ENCODE results near the gene GDPD2.
A peak's percentile ranks its signal among the peaks of the same experiment; 100 is the strongest.

GDPD2 gene

DNA sequence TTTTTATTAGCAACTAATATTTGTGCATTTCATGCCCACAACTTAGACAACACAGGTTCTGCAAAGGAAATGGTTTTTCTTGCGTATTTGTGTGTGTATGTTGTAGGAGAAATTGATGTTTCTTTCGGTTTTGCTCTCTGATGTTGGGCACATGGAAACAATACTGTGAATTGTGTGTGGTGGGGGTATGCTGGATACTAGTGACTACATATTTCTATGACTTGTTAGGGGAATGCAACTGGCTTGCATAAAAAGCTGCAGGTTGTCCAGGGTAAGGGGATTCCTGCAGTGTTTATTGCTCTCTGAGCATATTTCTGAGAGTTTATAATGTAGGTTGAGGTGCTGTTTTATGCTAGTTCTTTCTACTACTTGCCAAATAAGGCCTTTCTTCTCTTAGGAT is 33.1 kb downstream of the GDPD2 start:
- DNase-seq, result no peak
- in situ Hi-C loops (cut with MboI; ENCODE audit: low pct_unique_long_range_greater_than_20kb, low sequenced_read_pairs), result loop anchor here (10.0 kb wide), 1 partner anchor 99 kb away; no protein-coding TSS in a partner anchor

DNA sequence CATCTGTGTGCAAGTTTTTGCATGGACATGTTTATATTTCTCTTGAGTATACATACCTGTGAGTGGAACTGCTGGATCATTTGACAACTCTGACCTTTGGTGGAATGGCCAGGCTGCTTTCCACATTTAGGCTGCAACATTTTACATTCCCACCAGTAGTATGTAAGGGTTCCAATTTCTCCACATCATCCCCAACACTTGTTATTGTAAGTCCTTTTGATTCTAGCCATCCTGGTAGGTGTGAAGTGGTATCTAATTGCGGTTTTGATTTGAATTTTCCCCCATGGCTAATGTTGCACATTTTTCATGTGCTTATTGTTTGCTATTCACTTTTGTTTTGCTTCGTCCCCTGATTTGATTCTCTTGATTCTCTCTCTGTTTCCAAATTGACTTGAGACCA is 37.9 kb downstream of the GDPD2 start:
- in situ Hi-C loops (cut with MboI; ENCODE audit: low pct_unique_long_range_greater_than_20kb, low sequenced_read_pairs), result no loop called here

DNA sequence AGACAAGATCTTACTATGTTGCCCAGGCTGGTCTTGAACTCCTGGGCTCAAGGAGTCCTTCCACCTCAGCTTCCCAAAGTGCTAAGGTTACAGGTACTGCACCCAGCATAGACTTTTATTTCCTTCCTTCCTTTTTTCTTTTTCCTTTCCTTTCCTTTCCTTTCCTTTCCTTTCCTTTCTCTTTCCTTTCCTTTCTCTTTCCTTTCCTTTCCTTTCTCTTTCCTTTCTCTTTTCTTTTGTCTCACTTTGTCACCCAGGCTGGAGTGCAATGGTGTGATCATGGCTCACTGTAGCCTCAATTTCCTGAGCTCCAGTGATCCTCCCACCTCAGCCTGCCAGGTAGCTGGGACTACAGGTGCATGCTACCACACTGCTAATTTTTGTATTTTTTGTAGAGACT is 40.9 kb downstream of the GDPD2 start:
- DNase-seq, result no peak
- in situ Hi-C loops (cut with MboI; ENCODE audit: low pct_unique_long_range_greater_than_20kb, low sequenced_read_pairs), result no loop called here

More for the DNA sequence above, 37.9 kb downstream of the GDPD2 start:
- DNase-seq, result no peak

DNA sequence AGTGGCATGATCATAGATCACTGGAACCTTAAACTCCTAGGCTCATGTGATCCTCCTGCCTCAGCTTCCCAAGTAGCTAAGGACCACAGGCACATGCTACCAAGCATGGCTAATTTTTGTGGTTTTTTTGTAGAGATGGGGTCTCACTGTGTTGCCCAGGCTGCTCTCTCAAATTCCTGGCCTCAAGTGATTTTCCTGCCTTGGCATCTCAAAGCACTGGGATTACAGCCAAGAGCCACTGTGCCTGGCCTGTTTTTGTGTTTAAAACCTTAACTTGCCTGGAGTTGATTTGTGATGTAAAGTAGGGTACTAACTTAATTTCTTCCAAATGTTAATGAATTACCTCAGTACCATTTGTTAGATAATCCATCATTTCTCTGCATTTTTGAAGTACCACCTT is 43.9 kb downstream of the GDPD2 start:
- DNase-seq, result no peak
- in situ Hi-C loops (cut with MboI; ENCODE audit: low pct_unique_long_range_greater_than_20kb, low sequenced_read_pairs), result no loop called here

DNA sequence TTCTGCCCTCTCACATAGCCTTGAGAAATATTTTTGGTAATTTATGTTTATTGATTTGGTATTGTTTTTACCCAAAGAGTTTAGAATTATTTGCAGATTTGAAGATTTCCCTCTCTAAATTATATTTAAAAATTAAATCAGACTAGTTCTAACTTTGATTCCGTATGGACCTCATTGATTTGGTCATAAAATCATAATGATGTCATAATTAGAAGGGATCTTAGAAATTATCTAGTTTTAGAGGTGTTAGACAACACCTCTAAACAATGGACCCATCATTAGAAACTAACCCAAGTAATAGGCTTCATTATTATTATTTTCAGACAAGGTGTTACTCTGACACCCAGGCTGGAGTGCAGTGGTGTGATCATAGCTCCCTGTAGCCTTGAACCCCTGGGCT is 45.6 kb downstream of the GDPD2 start:
- in situ Hi-C loops (cut with MboI; ENCODE audit: low pct_unique_long_range_greater_than_20kb, low sequenced_read_pairs), result no loop called here
- no peak for DNase-seq

DNA sequence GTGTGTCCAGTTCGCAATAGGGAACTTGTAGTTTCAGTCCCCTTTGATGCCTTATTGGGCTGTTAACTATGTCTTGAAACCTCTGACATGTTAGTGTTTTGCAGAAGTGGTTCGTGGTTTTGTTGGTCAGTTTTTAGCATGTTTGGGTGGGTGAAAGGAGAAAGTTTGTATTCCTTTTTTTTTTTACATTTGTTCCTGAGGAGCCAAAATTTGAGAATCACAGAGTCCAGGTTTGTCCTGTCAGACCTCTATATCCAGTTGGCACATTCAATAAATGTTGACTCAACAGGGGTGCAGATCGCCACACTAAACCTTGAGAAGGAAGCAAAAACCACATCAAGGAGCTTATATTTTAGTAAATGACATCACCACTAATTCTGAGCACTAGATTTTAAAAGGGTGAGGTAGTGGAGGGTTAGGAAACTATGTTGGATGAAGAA is 47.8 kb downstream of the GDPD2 start:
- DNase-seq, result peak; percentile 65
- in situ Hi-C loops (cut with MboI; ENCODE audit: low pct_unique_long_range_greater_than_20kb, low sequenced_read_pairs), result no loop called here

DNA sequence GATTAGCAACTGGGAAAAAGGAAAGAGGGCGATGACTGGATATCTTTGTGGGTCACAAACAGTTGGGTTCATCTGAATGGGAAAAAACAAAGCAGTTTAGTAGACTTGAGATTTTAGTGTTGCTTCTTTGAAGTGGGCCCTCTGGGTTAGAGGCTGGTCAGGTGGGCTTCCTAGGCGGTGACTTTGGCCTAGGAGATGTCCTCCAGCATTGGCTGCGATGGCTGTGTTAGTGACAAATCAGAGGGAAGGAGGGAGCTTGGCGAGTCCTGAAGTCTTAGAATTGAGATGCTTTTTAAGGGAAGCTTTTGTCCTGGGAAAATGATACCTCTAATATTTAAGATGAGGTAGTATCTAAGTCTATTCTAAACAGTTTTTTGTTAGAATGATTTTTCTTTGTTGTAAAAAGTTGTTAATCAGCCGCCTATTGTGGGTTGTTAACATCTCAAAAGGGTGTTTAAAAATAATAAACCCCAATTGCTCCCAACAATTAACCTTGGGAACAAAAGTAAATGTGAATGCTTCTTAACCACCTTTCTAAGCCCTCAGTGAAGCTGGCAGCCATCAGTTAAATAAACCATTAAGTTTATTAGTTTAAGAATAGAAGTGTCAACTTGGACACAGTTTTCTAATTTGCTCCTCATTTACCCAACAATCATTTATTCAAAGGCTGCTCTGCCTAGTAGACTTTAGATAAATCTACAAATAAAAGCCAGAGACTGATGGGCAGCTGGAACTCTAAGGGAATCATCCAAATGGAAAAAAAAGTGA is 53.2 kb downstream of the GDPD2 start:
- no peak for DNase-seq
- in situ Hi-C loops (cut with MboI; ENCODE audit: low pct_unique_long_range_greater_than_20kb, low sequenced_read_pairs), result no loop called here

DNA sequence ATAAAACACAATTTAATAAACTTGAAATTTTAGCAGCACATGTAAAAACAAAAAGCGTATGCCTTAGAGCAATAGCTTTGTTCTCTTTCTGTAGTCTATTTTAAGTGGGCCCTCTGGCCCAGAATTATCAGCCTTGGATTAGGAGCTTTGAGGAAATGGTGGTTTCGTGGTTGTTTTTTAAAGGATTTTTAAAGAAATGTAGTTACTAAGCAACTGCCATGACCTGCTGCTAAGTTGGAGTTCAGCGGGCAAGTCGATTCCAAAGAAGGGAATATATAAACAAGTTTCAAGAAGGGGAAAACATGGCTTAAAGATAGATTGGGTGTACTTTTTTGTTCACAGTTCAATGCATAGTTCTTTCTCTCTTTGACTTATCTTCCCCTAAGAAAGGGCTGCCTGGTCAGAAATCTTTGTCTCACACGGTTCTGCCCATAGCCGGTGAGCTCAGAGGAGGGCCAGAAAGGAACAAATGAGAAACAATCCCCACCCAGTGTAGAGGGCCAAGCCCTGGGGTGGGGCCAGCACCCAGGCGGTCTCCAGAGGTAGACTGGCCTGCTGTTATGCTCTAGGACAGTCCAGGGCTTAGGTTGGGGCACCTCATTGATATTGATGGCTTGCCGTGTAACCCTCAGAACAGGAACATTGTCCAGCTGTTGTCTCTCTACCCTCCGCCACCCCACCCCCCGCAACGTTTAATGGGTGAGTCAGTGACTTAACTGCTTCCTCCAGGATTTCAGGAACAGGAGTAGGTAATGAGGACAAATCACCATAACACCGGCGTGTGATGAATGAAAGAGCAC is 54.0 kb downstream of the GDPD2 start:
- in situ Hi-C loops (cut with MboI; ENCODE audit: low pct_unique_long_range_greater_than_20kb, low sequenced_read_pairs), result no loop called here
- DNase-seq, result peak; percentile 87

DNA sequence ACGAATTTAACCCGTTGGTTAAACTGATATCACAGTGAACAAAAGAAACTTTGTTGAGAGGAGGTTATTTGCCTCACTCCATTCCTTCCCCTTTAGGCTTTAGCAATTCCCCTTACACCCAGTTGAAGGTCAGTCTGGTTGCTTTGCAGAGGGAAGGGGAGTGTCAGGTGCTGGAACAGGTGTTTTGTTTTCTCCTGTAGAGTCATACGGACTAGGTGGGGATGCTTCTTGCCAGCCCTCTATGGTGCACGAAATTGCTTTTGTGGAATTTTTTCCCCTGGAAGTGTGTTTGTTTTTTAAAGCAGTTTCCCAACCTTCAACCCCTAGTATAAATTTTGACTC is 54.6 kb downstream of the GDPD2 start:
- no peak for DNase-seq
- in situ Hi-C loops (cut with MboI; ENCODE audit: low pct_unique_long_range_greater_than_20kb, low sequenced_read_pairs), result no loop called here

DNA sequence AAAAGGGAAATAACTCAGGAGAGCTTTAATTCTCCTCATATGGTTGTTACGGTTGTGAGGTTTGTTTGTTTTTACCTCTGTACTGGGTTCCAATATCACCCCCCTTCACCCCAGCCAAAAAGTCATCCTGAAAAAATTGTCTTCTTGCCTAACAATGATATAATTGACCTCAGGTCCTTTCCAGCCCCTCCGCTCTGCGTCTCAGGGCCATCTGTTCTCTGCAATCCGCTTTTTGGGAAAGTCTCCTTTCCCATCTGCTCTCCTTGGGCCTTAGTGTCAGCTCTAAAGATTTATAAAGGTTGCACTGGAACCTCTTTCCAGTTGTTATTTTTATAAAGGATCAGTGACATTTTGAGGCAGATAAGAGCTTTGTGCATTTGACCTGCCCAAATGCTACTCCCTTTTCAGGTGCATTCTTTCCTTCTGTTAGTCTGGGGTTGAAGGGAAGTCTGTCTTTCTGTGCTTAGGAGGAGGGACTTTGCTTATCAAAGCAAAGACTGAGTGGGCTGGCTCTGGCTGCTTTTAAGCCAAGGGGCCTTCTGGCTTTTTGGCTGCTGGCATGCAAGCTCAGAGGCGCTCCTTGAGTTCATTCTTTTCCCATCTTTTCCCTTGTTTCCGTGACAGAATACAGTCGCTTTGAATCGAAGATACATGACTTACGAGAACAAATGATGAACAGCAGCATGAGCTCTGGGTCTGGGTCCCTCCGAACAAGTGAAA is 55.6 kb downstream of the GDPD2 start:
- no peak for DNase-seq
- in situ Hi-C loops (cut with MboI; ENCODE audit: low pct_unique_long_range_greater_than_20kb, low sequenced_read_pairs), result no loop called here

DNA sequence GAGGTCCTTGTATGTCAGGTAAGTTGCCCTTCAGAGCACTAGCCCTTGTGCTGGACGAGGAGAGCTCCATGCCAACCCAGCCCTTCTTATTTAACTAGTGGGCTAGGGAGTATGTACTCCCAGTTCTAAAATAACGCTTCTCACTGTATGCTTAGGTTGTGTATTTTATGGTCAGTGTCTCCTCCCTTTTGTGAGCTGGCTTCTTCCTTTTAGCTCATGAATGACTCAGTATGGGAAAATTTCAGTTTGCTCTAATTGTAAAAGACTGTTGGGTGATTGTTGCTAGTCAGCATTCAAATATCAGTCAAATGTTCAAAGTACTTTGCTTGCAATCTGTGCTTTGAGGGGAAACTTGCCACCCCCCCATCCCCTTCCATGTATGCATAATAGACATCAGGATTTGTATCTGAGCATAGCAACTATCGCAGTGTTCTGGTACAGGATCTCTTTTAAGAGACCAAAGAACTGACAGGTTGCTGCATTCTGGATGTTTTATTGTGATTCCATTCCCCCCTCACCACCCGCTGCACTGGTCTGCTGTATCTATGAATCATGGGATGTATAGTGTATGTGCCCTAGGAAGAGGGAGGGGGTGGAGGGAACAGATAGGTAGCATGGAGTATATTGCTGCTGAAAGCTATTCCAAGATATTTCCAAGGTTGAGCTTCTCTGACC is 56.3 kb downstream of the GDPD2 start:
- in situ Hi-C loops (cut with MboI; ENCODE audit: low pct_unique_long_range_greater_than_20kb, low sequenced_read_pairs), result no loop called here
- DNase-seq, result no peak

DNA sequence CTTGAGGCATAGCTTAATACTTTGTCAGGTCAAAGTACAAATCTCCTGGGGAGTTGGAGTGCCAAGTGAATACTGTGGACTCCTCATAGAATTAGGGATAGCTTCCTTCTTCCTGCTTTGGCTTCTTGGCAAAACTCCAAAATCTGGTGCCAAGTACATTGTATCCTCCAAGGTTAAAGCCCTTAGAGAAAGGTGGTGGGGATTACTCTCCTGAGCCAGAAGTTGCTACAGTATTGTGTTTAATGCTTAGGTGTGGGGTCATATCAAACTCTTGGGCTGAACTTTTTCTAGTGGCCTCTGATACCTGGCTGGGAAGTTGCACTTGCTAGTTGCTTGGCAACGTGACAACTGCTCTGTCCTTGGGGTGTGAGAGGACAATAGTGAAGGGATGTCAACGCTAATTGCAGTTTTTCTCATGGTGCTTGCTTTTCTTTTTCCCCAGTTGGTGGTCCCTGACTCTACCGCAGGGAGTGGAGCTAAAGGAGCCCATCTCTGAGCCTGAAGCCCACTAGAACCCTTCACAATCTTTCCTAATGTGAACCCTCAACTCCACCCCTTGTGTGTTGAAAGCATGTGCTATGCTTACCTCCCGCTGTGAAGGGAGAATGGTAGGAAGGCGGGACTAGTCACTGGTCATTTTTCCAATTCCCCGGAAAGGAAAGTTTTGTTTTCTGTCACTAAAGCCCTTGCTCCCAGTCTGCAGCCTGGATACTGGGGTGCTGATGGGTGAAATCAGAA is 57.0 kb downstream of the GDPD2 start:
- DNase-seq, result no peak
- in situ Hi-C loops (cut with MboI; ENCODE audit: low pct_unique_long_range_greater_than_20kb, low sequenced_read_pairs), result no loop called here

DNA sequence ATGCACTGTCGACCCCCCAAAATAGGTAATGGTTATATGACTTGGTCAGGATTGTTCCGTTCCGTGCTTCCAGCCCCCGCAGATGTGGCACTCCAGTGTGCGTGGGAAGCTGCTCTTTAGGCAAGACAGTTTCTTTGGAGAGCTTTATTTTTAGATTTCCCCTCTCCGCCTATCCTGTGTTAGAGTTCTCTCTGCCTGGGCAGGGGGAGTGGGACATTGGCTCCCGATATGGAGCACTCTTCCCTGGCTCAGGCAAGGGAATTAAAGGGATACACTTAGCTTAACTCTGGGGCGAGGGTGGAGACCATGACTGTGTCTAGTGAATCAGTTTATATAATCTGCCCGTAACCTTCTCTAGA is 57.5 kb downstream of the GDPD2 start:
- in situ Hi-C loops (cut with MboI; ENCODE audit: low pct_unique_long_range_greater_than_20kb, low sequenced_read_pairs), result no loop called here
- no peak for DNase-seq

DNA sequence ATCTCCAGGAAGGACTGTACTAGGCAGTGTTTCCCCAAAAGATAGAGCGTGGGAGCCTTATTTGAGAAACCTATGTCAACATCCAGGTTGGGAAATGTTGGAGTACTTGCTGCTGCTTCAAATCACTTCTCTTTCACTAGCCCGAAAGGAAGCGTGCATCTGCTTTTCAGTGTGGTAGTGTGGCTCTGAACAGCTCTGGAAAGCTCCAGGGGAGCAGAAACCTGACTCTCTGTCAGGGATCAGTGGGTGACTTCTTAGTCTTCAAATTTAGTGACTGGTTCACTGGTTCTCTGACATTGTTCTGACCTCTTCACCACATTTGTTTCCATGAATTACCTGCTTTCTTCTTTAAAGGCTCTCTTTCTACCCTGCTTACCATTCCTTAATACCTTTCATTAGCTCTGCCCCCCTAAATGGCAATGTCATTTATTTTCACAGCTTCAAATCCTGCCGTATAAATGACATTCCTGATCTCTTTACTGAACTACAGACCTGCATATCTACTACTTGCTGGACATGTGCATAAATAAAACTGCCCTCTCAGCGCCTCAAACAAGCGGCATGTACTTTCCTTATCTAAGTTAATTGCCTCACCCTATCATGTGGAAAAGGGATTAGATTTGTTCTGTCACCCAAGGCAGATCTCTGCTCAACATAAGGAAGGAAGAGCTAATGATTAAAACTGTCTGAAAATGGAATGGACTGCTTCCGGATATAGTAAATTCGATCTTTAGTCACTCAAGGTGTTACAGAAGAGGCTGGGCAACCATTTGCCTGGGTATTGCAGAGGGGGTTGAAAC is 58.6 kb downstream of the GDPD2 start:
- in situ Hi-C loops (cut with MboI; ENCODE audit: low pct_unique_long_range_greater_than_20kb, low sequenced_read_pairs), result no loop called here
- no peak for DNase-seq

DNA sequence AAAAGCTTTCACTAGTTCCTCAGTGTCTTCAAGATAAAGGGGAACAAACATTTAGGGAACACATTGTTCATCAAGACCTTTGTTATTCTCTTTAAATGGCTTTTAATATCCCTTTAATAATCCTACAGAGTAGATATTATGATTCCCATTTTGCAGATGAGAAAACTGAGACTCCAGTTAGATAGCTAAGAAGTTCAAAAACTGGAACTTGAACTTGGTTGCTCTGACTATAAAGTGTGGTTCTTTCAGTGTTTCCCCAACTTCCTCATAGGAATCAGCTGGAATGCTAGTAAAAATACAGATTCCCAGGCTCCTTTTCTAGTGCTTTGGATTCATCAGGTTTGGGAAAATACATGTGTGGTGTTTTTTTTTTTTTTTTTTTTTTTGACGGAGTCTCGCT is 59.2 kb downstream of the GDPD2 start:
- in situ Hi-C loops (cut with MboI; ENCODE audit: low pct_unique_long_range_greater_than_20kb, low sequenced_read_pairs), result no loop called here
- DNase-seq, result no peak

Measured in KBM-7 (cell line).